ENCODE data around the gene MVB12A. TPM values are rescaled to one million over a fixed set of nuclear protein-coding genes. Genes with fewer than 3 reads are reported as not detected.

MVB12A gene
- total and polyA plus RNA-seq, 2 of the 8 experiments (the other 6 are each of a cell fraction or from before 2014, with no cell fraction given): 37.9 to 76.6 TPM

DNA sequence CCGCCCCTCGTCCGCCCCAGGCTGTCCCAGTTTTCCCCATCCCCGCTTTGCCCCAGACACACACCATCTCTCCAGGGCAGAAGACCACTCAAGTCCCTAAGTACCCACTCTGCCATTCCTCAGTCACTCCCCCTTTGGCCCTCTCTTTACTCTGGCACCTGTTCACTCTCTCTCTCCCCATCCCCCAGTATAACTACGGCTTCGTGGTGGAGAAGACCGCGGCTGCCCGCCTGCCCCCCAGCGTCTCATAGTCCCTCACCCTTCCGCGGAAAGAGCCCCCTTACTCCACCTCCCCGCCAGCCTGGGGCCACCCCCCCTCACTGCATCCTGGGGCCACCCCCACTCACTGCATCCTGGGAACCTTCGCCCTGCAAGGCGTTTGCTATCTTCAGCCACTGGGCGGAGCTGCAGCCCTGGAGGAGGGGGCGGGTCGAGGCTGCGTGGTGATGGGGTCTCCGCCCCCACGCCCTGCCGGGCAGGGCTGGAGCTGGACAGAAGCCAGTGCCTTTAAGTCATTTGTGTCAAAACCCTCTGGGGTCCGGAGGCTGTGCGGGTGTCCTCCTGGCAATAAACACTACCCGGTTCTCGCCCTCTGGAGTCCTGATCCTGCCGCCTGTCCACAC, 5.0 kb downstream of the MVB12A start (continued):
- TF ChIP-seq CTCF (IDR thresholded peaks at IDR 0.05; ENCODE audit: control extremely low read depth in 1 of 3, insufficient read depth in 1 of 3, low read depth in 1 of 3, low read length in 3 of 3): peak; percentile 81 to 90 (median 81)
- peak; percentile 37; the same call in 1 of the 2 replicates for TF ChIP-seq PHF8 (conservative IDR thresholded peaks at IDR 0.05; ENCODE audit: low read depth, low read length)
- TF ChIP-seq TAF1 (IDR thresholded peaks at IDR 0.05; ENCODE audit: low read depth, low read length): peak; percentile 69
- TF ChIP-seq TBP (IDR thresholded peaks at IDR 0.05; ENCODE audit: low read depth, low read length): peak; percentile 52; the same call in 1 of the 2 replicates
- TF ChIP-seq KDM4A (IDR thresholded peaks at IDR 0.05; ENCODE audit: low read depth, low read length, severe bottlenecking): peak; percentile 20
- no peak for TF ChIP-seq KDM5A (IDR thresholded peaks at IDR 0.05; ENCODE audit: low read length)
- TF ChIP-seq, protein P1, sequence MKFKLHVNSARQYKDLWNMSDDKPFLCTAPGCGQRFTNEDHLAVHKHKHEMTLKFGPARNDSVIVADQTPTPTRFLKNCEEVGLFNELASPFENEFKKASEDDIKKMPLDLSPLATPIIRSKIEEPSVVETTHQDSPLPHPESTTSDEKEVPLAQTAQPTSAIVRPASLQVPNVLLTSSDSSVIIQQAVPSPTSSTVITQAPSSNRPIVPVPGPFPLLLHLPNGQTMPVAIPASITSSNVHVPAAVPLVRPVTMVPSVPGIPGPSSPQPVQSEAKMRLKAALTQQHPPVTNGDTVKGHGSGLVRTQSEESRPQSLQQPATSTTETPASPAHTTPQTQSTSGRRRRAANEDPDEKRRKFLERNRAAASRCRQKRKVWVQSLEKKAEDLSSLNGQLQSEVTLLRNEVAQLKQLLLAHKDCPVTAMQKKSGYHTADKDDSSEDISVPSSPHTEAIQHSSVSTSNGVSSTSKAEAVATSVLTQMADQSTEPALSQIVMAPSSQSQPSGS (IDR thresholded peaks at IDR 0.05; ENCODE audit: low read length): no peak
- no peak for TF ChIP-seq SIX5 (IDR thresholded peaks at IDR 0.05; ENCODE audit: low read depth, low read length)
- TF ChIP-seq TCF12 (IDR thresholded peaks at IDR 0.05; ENCODE audit: low read depth, low read length): no peak
